NOMO-1 (cell line): Measurements from ENCODE around the gene DNAH12.
"Not testable (repeated sequence)": the region's sequence is repeated elsewhere in the genome, so short reads cannot be mapped to it uniquely, and the experiment has no call there.

Experiments used
- DNase-seq, 2 experiments: peaks; one replicate each; lab custom pipeline; 2025; ENCODE audit not compliant: unreplicated experiment in 2 of 2; lab: John Stamatoyannopoulos, UW

DNAH12 gene

GRCh38 chr3:57423335-57423734 lies 120.8 kb downstream of the DNAH12 start:
- no peak for DNase-seq

- DNase-seq: no peak
Measured at GRCh38 chr3:57421336-57421735, 122.8 kb downstream of the DNAH12 start.

GRCh38 chr3:57420001-57420400 lies 124.1 kb downstream of the DNAH12 start:
- DNase-seq: no peak

- DNase-seq: no peak
Measured at GRCh38 chr3:57411715-57412114, 132.4 kb downstream of the DNAH12 start.

- DNase-seq: no peak
Measured at GRCh38 chr3:57409471-57409870, 134.7 kb downstream of the DNAH12 start.

- DNase-seq: no peak
Measured at GRCh38 chr3:57402675-57403074, 141.5 kb downstream of the DNAH12 start.

GRCh38 chr3:57397175-57398026 lies 146.7 kb downstream of the DNAH12 start:
- DNase-seq: peak; percentile 41 to 83

- peak; percentile 20 to 61 for DNase-seq
Measured at GRCh38 chr3:57393977-57394376, 150.2 kb downstream of the DNAH12 start.

GRCh38 chr3:57391767-57392166 lies 152.4 kb downstream of the DNAH12 start:
- no peak for DNase-seq

GRCh38 chr3:57389271-57389670 lies 154.9 kb downstream of the DNAH12 start:
- DNase-seq: no peak

- no peak for DNase-seq
Measured at GRCh38 chr3:57386307-57386706, 157.8 kb downstream of the DNAH12 start.

- no peak for DNase-seq
Measured at GRCh38 chr3:57385498-57385897, 158.6 kb downstream of the DNAH12 start.

GRCh38 chr3:57383838-57384237 lies 160.3 kb downstream of the DNAH12 start:
- DNase-seq: no peak

GRCh38 chr3:57383406-57383805 lies 160.7 kb downstream of the DNAH12 start:
- DNase-seq: no peak

- DNase-seq: no peak
Measured at GRCh38 chr3:57382933-57383332, 161.2 kb downstream of the DNAH12 start.

GRCh38 chr3:57370341-57370740 lies 173.8 kb downstream of the DNAH12 start:
- DNase-seq: peak in 1 of 2 experiments; percentile 6

GRCh38 chr3:57365089-57365488 lies 179.1 kb downstream of the DNAH12 start:
- DNase-seq: not testable (repeated sequence)

GRCh38 chr3:57356275-57356674 lies 187.9 kb downstream of the DNAH12 start:
- not testable (repeated sequence) for DNase-seq

- DNase-seq: peak; percentile 4 to 51
Measured at GRCh38 chr3:57354768-57355167, 189.4 kb downstream of the DNAH12 start.

GRCh38 chr3:57350271-57350670 lies 193.9 kb downstream of the DNAH12 start:
- no peak for DNase-seq

GRCh38 chr3:57339071-57339642 lies 205.0 kb downstream of the DNAH12 start:
- not testable (repeated sequence) for DNase-seq
